Stimulated activated CD4-positive, alpha-beta T cell treated with anti-CD3 and anti-CD28 coated beads, Interleukin-12 subunit alpha, Interleukin-12 subunit beta, amount 100 ng/mL, for 24 hours (primary cell): Measurements from ENCODE around the gene SHF.
"Not testable (repeated sequence)": the region's sequence is repeated elsewhere in the genome, so short reads cannot be mapped to it uniquely, and the experiment has no call there.

ENCODE experiments used
- DNase-seq, 2 experiments: peaks; one replicate each; pipeline ENCODE4 v3.0.0-alpha.2; 2020; ENCODE audit warnings: low read depth in 2 of 2

Gene SHF

DNA sequence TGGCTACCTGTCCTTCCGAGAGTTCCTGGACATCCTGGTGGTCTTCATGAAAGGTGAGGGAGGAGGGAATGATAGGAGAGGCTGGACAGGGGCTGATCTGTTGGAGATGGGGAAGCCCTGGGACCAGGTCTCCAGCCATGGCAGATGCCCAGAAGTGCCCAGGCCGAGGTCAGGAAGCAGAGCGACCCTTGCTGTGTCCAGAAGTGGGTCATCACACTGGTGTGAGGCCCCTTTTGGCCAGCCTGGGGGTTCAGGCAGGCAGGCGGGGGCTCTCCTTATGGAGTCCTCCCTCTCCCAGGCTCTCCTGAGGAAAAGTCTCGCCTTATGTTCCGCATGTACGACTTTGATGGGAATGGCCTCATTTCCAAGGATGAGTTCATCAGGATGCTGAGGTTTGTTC is 40.2 kb downstream of the SHF start:
- DNase-seq, result no peak

DNA sequence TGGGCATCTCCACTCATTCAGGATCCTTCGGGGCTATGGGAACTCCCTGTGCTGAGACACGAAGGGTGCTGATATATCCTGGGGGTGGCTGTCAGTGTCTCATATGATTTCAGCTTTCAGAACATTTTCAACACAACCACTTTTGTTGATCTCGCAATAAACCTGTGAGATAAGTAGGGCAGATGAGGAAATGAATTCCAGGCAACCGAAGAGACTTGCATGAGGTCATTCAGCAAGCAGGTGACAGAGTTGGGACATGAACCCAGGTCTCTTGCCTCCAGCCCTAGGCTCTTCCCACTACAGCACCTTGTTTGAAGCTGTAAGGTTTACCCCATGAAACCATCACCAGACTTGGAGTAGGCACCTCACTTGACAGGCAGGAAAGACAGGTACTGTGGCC is 41.4 kb downstream of the SHF start:
- no peak for DNase-seq

DNA sequence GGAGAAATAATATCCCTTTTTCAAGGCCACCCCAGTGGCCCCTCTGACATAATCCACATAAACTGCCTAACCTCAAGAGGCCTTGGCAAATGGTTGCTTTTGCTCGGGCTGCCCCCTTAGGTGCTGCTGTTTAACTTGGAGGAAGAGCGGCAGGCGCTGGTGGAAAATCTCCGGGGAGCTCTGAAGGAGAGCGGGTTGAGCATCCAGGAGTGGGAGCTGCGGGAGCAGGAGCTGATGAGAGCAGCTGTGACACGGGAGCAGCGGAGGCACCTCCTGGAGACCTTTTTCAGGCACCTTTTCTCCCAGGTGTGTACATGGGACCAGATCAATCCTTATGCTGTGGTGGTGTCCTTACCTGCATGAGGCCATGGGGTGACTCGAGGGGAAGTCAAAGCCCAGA is 43.0 kb downstream of the SHF start:
- DNase-seq, result no peak

DNA sequence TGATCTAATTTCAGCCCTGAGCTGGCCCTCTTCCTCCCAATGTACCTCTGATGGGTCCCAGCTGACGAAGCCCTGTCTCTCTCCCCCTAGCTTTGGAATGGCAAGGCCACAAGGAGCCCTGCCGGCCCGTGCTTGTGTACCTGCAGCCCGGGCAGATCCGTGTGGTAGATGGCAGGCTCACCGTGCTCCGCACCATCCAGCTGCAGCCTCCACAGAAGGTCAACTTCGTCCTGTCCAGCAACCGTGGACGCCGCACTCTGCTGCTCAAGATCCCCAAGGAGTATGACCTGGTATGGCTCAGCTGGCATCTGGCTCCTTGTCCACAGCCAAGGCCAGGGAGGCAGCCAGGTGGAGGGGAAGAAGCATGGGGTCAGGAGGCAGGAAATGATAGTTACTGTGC is 43.8 kb downstream of the SHF start:
- no peak for DNase-seq

DNA sequence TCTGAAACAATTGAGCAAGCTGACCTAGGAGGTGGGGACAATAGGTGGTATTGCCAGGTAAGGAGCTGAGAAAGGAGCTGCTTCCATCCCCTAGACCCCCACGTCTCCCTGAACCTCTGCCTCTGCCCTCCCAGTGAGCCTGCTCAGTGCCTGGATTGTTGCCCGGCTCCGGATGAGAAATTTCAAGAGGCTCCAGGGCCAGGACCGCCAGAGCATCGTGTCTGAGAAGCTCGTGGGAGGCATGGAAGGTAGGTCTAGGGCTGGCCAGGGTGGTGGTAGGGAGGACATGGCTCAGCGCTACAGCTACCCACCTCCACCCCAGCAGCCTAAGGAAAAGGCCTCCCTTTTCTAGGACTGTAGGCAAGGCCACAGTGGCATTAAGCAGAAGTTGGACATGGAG is 44.7 kb downstream of the SHF start:
- DNase-seq, result no peak

DNA sequence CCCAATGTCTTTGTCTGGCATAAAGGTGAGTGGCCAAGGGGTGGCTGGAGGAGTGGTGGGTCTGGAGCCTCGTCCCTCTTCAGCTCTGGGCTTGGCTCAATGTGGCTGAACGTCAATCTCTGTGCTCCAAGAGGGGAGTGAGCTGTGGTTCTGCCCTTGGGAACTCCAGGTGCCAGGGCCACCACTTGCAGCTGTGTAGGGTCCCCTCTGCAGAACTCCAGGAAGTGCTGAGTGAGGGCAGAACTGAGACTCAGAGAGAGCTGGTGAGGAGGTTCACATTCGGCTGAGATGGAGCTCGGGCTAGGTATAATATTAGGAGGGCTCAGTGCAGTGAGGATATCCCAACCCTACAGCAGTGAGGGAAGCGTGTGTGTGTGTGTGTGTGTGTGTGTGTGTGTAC is 46.4 kb downstream of the SHF start:
- no peak for DNase-seq

DNA sequence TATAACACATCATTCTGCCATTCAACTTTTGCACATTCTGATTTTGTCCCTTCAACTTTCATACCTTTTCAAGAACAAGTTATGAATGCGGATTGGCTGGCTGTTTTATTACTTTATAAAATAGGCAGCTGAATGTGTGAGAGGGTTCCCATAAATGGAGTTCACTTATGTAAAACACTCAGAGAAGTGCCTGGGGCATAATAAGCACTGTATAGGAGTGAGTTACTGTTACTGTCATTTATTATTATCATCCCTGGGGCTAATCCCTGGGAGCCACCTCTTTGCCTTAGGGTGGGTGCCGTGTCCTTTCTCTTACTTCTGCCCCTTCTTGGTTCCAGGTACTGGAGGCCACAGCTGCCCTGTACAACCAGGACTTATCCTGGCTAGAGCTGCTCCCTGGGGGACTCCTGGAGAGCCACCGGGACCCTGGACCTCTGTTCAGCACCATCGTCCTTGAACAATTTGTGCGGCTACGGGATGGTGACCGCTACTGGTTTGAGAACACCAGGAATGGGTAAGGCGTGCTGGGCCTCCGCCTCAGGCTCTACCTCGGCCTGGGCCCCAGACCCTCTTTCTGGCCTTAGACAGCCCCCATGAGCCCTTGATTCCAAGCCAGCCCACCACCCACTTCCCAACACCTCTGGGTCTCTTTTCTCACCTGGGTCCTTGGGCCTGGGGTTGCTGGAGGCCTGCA is 47.1 kb downstream of the SHF start:
- no peak for DNase-seq

DNA sequence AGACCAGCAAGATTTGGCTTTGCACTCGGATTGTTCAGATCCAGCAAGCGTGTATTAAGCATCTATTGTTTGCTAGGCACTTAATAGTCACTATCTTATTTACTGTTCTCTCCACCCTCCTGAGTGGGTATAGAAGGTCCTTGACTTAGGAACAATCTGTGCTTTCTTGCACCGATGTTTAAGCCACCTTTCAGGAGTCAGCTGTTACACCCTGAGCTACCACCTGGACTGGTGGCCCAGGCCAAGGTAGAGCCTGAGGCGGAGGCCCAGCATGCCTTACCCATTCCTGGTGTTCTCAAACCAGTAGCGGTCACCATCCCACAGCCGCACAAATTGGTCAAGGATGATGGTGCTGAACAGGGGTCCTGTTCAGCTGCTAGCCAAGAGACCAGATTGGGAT is 48.0 kb downstream of the SHF start:
- no peak for DNase-seq

DNA sequence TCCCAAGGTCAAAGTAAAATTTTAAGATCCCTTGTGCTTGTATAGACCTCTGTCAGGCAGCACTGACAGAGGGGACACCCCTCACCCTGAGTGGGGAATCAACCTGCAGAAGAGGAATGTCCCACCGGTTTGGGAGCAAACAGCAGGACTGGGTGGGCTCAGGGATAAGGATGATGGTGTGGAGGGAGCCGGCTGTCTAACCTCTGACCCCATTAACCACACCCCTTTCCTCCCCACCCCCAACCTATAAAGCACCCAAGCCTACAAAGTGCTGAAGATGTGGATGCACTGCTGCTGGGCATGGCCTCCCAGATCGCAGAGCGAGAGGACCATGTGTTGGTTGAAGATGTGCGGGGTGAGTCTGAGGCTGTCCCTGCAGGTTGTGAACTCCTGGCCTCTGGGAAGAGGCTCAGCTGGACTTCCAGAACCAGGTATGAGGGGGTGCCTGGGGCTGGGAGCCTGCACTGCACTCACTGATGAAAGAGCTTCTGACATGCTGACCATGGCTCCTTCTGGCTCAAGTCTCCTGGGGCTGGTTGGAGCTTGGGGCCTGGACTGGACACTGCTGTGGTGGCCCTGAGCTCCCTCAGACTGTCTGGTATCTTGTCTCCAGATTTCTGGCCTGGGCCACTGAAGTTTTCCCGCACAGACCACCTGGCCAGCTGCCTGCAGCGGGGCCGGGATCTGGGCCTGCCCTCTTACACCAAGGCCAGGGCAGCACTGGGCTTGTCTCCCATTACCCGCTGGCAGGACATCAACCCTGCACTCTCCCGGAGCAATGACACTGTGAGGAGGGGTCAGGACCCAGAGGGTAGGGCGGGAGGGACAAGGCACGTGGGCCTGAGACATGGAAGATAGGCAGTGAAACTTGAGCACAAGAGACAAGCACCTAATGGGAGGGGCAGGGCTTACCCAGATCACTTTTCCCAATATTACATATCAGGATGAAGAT is 48.7 kb downstream of the SHF start:
- DNase-seq, result no peak

DNA sequence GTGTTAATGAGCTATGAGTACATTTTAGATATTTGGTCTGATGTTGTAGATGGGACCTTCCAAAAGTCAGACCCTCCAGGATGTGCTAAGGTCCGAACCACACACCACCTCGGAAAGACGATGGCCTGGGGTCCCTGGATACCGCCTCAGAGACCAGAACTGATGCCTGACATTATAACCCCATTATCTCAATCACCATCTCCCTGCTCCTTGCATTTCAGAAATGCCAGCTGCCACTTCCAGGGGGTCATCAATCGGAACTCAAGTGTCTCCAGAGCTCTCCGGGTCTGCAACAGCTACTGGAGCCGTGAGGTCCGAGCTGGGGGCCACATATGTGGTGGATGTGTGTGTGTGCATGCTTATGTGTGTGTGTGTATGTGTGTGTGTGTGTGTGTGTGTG is 50.1 kb downstream of the SHF start:
- DNase-seq, result no peak

DNA sequence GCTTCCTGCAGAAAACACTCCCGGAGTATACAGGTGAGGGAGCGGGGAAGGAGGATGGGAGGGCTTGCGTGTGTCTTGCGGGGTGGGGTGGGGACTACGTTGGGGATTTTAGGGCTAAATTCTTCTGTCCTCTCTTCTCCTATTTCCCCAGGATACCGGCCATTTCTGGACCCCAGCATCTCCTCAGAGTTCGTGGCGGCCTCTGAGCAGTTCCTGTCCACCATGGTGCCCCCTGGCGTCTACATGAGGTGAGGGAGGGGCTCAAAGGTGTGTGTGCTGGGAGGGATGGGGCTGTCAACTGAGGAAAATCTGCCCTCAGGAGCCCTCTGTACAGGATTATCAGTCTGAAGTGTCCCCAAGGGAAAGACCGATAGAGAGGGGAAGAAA is 51.4 kb downstream of the SHF start:
- DNase-seq, result no peak

DNA sequence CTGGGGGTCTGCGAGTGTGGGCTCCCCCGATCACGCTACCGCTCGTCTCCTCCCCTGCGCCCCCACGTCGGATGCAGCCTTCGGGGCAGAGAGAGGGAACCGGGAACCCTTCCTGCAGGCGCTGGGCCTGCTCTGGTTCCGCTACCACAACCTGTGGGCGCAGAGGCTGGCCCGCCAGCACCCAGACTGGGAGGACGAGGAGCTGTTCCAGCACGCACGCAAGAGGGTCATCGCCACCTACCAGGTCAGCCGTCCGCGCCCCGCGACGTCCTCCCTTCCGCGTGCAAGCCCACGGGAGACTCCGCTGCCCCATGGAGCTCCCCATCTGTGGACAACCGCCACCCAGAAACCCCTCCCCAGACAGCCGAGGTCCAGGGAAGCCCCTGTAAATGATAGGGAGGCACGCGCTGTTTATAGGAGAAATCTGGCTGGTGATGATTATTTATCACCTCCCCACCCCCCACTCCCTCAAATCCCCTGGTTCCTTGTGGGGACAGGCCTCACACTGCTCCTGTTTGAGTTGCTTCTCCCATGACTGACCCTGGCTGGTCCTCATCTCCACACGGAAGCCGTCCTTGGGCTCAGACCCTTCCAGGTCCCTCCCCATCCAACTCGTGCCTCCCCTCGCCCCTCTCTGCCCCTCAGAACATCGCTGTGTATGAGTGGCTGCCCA is 51.9 kb downstream of the SHF start:
- DNase-seq, result not testable (repeated sequence)

DNA sequence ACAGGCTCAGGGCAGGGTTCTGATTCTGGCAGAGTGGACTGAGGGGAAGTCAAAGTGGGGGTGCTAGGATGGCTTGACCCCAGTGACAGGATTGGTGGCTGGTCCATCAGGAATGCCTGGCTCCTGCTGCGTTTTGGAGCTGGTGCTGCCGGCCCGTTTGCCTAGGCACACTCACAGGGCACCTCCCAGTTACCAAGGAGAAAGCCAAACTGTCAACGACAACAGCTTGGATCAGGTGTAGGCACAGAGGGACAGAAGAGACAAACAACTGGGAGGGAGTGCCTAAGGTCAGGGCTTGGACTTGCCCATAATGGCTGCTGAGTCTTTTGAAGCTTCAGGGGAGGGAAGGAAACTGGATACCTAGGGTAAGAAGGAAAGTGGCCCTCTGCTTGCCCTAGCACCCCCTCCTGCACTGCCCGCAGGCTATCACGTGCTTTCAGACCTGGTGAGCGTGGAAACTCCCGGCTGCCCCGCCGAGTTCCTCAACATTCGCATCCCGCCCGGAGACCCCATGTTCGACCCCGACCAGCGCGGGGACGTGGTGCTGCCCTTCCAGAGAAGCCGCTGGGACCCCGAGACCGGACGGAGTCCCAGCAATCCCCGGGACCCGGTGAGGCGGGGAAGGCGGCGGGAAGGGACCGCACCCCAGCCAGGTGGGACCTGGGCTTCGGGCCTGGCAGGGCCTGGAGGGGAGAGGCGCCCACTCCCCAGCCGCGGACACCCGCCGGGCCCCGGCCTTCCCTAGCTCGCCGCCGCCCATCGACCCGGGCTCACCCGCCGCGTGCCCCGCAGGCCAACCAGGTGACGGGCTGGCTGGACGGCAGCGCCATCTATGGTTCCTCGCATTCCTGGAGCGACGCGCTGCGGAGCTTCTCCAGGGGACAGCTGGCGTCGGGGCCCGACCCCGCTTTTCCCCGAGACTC is 52.8 kb downstream of the SHF start:
- DNase-seq, result no peak

DNA sequence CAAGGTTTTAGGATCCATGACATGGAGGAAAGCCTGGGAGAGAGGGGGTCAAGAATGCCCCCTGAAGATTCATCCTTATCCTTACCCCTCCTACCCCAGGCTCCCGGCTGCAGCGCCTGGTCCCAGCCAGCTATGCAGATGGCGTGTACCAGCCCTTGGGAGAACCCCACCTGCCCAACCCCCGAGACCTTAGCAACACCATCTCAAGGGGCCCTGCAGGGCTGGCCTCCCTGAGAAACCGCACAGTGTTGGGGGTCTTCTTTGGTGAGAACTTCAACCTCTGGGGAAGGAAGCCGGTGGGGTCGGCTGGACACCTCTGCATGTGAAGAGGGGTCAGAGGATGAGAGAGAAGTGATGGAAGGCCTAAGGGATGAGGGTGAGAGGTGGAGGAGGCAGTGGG is 53.7 kb downstream of the SHF start:
- no peak for DNase-seq

DNA sequence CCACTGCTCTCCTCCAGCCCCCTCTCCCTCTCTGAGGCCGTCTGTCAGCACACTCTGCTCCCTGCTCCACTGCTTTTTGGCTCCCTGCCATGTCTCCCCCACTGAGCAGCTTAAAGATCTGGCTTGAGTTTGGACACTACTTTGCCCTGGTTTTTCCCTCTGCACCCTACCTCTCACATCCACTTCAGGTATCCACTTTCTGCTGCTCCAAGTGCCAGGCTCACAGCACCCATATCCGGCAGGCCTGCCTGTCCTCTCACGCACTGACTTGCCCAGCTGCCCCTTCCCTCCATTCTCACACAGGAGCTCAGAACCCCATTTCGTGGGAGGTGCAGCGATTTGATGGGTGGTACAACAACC is 54.2 kb downstream of the SHF start:
- DNase-seq, result no peak

DNA sequence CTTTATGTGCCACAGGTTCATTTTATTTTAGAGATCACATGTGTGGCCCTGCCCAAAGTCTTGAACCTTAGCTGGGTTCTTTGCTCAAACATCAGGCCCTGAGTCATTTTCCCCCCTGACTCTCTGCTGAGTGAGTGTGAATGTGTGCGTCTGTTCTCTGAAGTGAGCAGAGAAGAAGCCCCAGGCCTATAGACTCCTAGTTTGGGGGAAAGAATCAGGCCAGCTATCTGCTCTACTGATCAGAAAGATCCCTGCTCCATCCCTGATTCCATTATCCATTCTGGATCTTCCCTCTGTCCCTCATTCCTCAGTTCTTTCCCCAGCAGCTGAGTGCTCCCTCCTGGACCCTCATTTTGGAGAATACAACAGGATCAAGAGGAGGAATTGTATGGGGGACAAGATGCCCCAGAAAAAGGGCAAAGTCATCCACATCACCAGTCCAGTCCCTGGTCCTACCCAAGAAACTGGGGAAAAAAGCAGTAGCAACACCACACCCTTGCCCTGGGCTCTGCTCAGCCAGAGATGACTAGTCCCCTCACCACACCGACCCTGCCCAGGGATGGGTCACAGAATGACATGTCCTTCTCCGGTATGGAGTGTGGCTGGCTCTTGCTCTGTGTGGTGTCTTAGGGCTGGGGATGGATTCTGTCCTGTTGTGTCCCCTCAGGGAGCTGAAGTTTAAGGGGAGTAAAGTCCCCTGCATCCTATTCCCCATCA is 54.8 kb downstream of the SHF start:
- no peak for DNase-seq

DNA sequence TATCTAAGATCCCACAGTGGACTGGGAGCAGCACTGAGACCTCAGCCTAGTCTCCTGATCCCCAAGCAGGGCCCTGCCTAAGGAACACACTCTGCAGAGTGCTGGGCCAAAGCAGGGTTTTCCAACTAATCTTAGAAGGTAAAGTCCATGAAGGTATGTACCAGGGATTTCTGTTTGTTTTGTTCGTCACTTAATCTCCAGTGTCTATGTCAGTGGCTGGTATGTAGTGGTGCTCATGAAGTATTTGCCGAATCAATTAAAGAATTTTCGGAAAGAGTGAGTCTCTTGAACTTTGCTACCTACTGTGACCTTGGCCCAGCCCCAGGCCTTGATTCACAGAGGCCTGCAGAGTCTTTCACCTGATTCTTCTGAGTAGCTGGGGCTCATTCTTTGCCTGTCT is 56.3 kb downstream of the SHF start:
- no peak for DNase-seq

DNA sequence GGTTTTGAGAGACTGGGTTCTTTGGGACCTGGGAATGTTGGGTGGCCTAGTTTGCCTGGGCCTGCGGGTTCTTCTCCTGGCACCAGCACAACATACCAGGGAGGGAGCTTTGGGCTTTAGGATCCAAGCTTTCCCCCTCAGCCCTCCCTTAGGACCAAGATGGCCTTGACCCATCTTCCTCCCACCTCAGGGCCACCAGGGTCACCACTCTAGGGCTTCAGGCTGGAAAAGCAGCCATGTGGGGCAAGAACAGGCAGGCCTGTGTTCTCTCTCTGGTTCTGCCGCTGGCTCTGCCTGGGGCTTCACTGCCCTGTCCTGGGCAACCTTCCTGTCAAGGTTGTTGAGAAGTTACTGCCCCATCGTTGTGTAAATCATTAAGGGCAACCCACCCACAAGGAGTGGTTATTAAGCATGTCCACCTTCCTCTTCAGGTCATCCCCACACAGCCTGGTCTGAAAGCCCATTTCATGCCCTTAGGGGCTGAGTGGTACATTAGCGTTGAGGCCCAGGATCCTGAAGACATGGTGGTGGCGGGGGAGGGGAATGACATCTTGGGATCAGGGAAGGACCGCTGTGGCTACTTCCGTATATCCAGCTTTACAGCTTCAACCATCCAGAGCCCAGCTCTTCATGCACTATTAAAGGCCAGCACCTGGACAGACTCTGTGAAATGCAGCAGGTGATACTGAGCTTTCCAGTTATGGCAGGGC is 57.3 kb downstream of the SHF start:
- DNase-seq, result no peak

DNA sequence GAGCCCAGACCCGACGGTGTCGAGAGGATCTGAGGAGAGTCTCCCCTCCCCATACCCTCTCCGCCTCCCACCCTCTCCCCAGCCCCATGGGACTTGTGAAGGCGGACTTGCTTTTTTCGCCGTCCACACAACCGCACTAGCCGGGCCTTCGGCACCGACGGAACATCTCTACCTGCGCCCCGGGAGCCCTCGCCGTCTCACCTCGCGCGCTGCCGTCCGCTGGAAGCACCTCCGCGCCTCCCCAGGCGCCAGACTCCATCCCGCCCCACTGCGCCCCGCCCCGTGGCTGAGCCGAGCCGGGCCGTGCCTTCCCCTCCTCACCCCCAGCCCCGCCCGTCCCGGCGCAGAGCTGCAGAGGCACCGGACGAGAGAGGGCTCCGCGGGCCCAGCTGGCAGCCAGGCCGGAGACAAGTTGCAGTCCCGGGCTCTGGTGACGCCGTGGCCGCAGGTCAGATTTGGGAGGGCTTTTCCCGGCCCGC is 58.1 kb downstream of the SHF start, which contains the start of the genes DUOX1 and DUOXA1:
TSS of gene DUOX1 (plus strand) at position 344 of the 479 bp plus-strand sequence. CDS start 1,973 bp downstream, outside the sequence.
TSS of gene DUOXA1 (minus strand) at position 229 of the 479 bp plus-strand sequence. CDS start 6,865 bp downstream, outside the sequence.
- no peak for DNase-seq
